K562 (cell line): ENCODE data around the gene CEBPB. TPM values are rescaled to one million over a fixed set of nuclear protein-coding genes. Genes with fewer than 3 reads are reported as not detected.

Source experiments
- BHLHE40 ChIP-seq: IDR thresholded peaks from 2 replicates; pipeline ENCODE4 v1.6.1; 2011; ENCODE audit warnings: low read length, improper control_type of control experiment
- CHD4 ChIP-seq: fragments of 200-600 bp; sonication (generic); IDR thresholded peaks from 3 replicates; pipeline ENCODE4 v1.6.1; 2012; ENCODE audit warnings: low read depth, mild to moderate bottlenecking, mixed read lengths, low read length, inconsistent platforms; ENCODE audit not compliant: insufficient read depth, insufficient replicate concordance, poor library complexity, severe bottlenecking
- DMBX1 ChIP-seq: fragments of 250-450 bp; sonication (Bioruptor Pico); IDR thresholded peaks from 2 replicates; pipeline ENCODE4 v1.8.0; 2022; ENCODE audit warnings: inconsistent platforms, mild to moderate bottlenecking, moderate library complexity, borderline replicate concordance
- KDM5B ChIP-seq: fragments of 200-600 bp; sonication (generic); IDR thresholded peaks from 2 replicates; pipeline ENCODE4 v1.6.1; 2012; ENCODE audit warnings: low read depth, mild to moderate bottlenecking, moderate library complexity, low read length, control low read depth, inconsistent platforms; ENCODE audit not compliant: insufficient replicate concordance
- MAFF ChIP-seq: IDR thresholded peaks from 2 replicates; pipeline ENCODE4 v1.6.1; 2012; ENCODE audit warnings: low read length, improper control_type of control experiment
- NCOA6 ChIP-seq: fragments of 450-650 bp; IDR thresholded peaks from 2 replicates; pipeline ENCODE4 v1.6.1; 2017; ENCODE audit warnings: mild to moderate bottlenecking
- NFXL1 ChIP-seq: fragments of 450-650 bp; formaldehyde crosslinking; IDR thresholded peaks from 2 replicates; pipeline ENCODE4 v1.4.0; 2021; ENCODE audit warnings: mild to moderate bottlenecking
- RBFOX2 ChIP-seq: fragments of 200-400 bp; formaldehyde crosslinking; IDR thresholded peaks from 2 replicates; pipeline ENCODE4 v1.6.1; 2017; ENCODE audit warnings: low read depth, mild to moderate bottlenecking, low read length, moderate library complexity
- RCOR1 ChIP-seq, 2 experiments: IDR thresholded peaks; 2 replicates each; pipeline ENCODE4 v1.6.1; 2012; ENCODE audit warnings: low read depth in 2 of 2, low read length in 2 of 2, borderline replicate concordance in 1 of 2, improper control_type of control experiment in 1 of 2
- SMC3 ChIP-seq: conservative IDR thresholded peaks from 2 replicates; pipeline ENCODE4 v1.6.1; 2011; ENCODE audit warnings: low read depth, low read length, improper control_type of control experiment; ENCODE audit not compliant: insufficient read depth
- TFAM ChIP-seq: fragments of 250-450 bp; sonication (Bioruptor Pico); conservative IDR thresholded peaks from 2 replicates; pipeline ENCODE4 v1.5.0; 2021; ENCODE audit warnings: mild to moderate bottlenecking, moderate library complexity
- TGIF2 ChIP-seq: sonication (generic); formaldehyde crosslinking; IDR thresholded peaks from 2 replicates; pipeline ENCODE4 v1.8.1; 2022; ENCODE audit warnings: mild to moderate bottlenecking, missing genetic modification reagents, moderate library complexity
- THRAP3 ChIP-seq: fragments of 450-650 bp; IDR thresholded peaks from 2 replicates; pipeline ENCODE4 v1.6.1; 2016; ENCODE audit warnings: mild to moderate bottlenecking, inconsistent platforms, borderline replicate concordance
- WHSC1 ChIP-seq: IDR thresholded peaks from one replicate; pipeline ENCODE4 v1.6.1; 2012; ENCODE audit warnings: low read length, control low read depth, inconsistent platforms
- ZBTB17 ChIP-seq: fragments of 450-650 bp; formaldehyde crosslinking; IDR thresholded peaks from 2 replicates; pipeline ENCODE4 v1.4.0; 2020; ENCODE audit warnings: mild to moderate bottlenecking
- ZFP30 ChIP-seq: fragments of 250-450 bp; sonication (Bioruptor Pico); IDR thresholded peaks from 2 replicates; pipeline ENCODE4 v1.8.0; 2022; ENCODE audit warnings: moderate library complexity, mild to moderate bottlenecking, inconsistent platforms, borderline replicate concordance
- polyA plus RNA-seq, 8 experiments: library from polyadenylated mRNA; depleted of rRNA in 4 of 8; stranded (reverse) in 5 of 8; unstranded in 3 of 8; fragments of >200 nt; fragmentation: Nextera tagmentation in 2 of 8; fragmentation: Illumina TruSeq in 1 of 8; extraction: Ambion mirVana in 2 of 8; extraction: Trizol in 1 of 8; gene quantifications; 2 replicates each; pipeline versions ENCODE4 v1.2.1 to v1.2.3, GENCODE V29; 2011 to 2014; ENCODE audit warnings: inconsistent platforms in 1 of 8, missing spikeins in 1 of 8
- total RNA-seq, 7 experiments: library from RNA; depleted of rRNA in 6 of 7; stranded (reverse); fragments of >200 nt in 6 of 7; fragmentation: Illumina TruSeq in 2 of 7; extraction: Trizol in 2 of 7; gene quantifications; 2 replicates each; pipeline versions ENCODE4 v1.2.1 to v1.2.3, GENCODE V29; 2011 to 2021; ENCODE audit warnings: low replicate concordance in 1 of 7
- TF ChIP-seq, protein P1 (sequence below): sonication (generic); formaldehyde crosslinking; IDR thresholded peaks from 2 replicates; pipeline ENCODE4 v1.8.0; 2022; ENCODE audit warnings: mild to moderate bottlenecking, missing genetic modification reagents
- TF ChIP-seq, protein P2 (sequence below): sonication (generic); formaldehyde crosslinking; IDR thresholded peaks from 2 replicates; pipeline ENCODE4 v1.8.1; 2023; ENCODE audit warnings: mild to moderate bottlenecking, missing genetic modification reagents, moderate library complexity
- TF ChIP-seq, protein P3 (sequence below), 2 experiments: fragments of 450-650 bp; IDR thresholded peaks; 2 replicates each; pipeline ENCODE4 v1.6.1; 2016

The CEBPB gene
- total and polyA plus RNA-seq, 9 of the 15 experiments (the other 6 are each of a cell fraction or from before 2014, with no cell fraction given) = 1.2 to 72.6 (median 7.8) TPM

DNA sequence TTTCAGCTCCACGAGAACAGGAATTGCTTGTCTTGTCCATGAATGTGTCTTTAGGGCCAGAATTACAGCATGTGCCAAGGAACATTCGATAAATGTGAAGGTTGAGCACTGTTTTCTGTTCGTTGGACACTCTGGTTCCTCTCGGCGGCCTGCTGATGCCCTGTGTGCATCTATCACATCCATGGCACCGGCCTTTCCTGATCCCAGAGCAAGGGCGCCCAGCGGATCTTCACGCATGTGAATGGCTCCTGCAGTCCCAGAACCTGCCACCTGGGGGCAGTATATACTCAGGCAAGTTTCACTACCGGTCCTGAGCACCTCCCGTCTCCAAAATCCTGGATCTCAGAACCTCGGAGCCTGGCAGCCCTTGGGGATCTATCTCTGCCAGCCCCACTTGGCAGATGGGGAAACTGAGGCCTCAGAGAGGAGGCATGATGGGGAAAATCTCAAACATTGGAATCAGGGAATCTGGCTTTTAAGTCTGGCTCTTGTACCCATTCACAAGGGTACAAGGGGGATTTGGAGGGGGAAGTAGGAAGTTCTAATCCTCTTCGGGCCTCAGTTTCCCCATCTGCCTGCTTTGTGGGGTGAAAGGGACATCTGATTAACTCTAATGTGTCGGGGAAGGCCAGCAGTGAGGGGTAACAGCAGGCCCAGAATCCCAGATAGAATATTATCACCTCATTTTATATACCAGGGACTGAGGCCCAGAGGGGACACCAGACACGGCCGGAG, 4.3 kb upstream of the CEBPB start (continued):
- TF ChIP-seq ZFP30 (CRISPR knock-in tag) (no peak), RCOR1 (IDR thresholded peaks at IDR 0.05; ENCODE audit: borderline replicate concordance in 1 of 2, low read depth in 2 of 2, low read length in 2 of 2) (peak; percentile 26 to 57; a peak in 2 of 4 replicates), TFAM (CRISPR knock-in tag) (no peak), ZBTB17 (CRISPR knock-in tag) (no peak), MAFF (0 out of 2 replicates have a peak, but pooled peaks have one; percentile 6), NCOA6 (no peak), SMC3 (peak; percentile 97), THRAP3 (no peak), DMBX1 (CRISPR knock-in tag) (no peak), NFXL1 (CRISPR knock-in tag) (no peak), CHD4 (no peak), TGIF2 (CRISPR knock-in tag) (no peak), WHSC1 (no peak), KDM5B (peak; percentile 2), BHLHE40 (0 out of 2 replicates have a peak, but pooled peaks have one; percentile 35), RBFOX2 (no peak)
- TF ChIP-seq, protein P1, sequence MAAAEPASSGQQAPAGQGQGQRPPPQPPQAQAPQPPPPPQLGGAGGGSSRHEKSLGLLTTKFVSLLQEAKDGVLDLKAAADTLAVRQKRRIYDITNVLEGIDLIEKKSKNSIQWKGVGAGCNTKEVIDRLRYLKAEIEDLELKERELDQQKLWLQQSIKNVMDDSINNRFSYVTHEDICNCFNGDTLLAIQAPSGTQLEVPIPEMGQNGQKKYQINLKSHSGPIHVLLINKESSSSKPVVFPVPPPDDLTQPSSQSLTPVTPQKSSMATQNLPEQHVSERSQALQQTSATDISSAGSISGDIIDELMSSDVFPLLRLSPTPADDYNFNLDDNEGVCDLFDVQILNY = no peak
- TF ChIP-seq, protein P2, sequence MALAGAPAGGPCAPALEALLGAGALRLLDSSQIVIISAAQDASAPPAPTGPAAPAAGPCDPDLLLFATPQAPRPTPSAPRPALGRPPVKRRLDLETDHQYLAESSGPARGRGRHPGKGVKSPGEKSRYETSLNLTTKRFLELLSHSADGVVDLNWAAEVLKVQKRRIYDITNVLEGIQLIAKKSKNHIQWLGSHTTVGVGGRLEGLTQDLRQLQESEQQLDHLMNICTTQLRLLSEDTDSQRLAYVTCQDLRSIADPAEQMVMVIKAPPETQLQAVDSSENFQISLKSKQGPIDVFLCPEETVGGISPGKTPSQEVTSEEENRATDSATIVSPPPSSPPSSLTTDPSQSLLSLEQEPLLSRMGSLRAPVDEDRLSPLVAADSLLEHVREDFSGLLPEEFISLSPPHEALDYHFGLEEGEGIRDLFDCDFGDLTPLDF (CRISPR knock-in tag) = no peak
- TF ChIP-seq, protein P3, sequence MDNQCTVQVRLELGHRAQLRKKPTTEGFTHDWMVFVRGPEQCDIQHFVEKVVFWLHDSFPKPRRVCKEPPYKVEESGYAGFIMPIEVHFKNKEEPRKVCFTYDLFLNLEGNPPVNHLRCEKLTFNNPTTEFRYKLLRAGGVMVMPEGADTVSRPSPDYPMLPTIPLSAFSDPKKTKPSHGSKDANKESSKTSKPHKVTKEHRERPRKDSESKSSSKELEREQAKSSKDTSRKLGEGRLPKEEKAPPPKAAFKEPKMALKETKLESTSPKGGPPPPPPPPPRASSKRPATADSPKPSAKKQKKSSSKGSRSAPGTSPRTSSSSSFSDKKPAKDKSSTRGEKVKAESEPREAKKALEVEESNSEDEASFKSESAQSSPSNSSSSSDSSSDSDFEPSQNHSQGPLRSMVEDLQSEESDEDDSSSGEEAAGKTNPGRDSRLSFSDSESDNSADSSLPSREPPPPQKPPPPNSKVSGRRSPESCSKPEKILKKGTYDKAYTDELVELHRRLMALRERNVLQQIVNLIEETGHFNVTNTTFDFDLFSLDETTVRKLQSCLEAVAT (IDR thresholded peaks at IDR 0.05) = no peak
- TF ChIP-seq, all 486 proteins: peak for 28
